HL-60/S4 treated with retinoic acid at 250 ng/mL for 4 days and 3 days (cell line): ENCODE measurements around the gene AQP12A.
"Not testable (repeated sequence)": the region's sequence is repeated elsewhere in the genome, so short reads cannot be mapped to it uniquely, and the experiment has no call there.

ENCODE experiments used
- in situ Hi-C: fragments of 300-500 bp; cut with MboI; formaldehyde crosslinking; loops from 2 replicates; pipeline ENCODE4 v1.7.0; 2022; ENCODE audit warnings: low sequenced_read_pairs

The AQP12A gene

GRCh38 chr2:240687741-240688552, 3.7 kb upstream of the AQP12A start:
- in situ Hi-C loops: no loop called here

DNA sequence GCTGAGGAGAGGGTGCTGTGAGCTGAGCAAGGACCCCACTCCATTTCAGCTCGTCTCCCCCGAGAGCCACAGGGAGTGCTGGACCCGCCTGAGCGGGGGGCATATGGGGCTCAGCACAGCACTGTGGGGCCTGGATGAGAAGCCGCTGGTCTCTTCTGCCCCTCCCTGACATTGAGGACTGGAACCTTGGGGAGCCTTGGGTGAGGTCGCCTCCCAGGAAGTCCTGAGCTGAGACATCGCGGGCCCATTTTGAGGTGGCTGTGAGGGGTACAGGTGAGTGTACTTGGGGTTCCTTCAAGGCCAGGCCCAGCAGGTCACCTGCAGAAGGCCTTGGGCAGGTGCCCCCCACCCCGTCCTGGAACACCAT, 3.1 kb upstream of the AQP12A start:
- in situ Hi-C loops: no loop called here

GRCh38 chr2:240689975-240690374, 1.7 kb upstream of the AQP12A start:
- in situ Hi-C loops: no loop called here

DNA sequence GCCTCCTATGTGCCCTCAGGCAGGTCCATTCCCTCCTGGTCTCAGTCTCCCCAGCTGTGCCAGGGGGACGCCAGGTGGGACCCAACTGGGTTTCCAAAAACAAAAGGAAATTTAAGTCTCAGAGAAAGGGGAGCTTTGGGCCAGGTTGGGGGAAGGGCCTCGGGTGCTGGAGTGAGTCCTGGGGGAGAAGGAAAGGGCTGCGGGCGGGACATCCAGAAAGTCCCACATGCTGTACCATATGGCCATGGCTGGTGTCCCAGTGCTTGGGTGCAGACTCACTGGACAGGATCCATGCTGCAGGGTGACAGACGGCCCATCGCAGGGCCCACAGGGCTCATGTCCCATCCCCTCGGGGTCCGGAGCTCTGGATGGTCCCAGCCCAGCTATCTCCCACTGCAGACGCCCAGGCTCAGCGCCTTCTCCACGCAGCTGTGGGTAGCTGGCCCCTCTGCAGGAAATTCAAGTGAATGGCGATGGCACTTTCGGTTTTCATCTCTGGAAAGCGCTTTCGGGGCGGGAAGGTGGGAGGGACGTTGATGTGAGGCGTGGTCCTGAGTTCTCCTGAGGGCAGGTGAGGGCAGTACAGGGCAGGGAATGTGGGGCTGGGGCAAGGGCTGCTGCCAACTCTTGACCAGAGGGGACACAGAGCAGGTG, 1.1 kb upstream of the AQP12A start:
- in situ Hi-C loops: not testable (repeated sequence)

DNA sequence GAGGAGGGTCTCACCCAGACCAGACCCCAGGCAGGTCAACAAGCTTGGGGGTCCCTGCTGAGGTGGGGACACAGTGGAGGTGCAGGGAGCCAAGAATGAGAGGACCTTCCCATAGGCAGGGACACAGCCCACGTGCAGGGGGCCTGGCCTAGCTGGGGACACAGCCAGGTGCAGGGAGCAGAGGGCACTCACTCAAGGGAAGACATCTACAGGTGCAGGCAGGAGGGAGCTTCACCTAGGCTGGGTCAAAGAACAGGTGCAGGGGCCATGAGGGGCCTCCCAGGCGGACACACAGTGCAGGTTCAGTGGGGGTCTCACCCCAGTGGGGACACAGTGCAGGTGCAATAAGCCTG, 615 bp upstream of the AQP12A start:
- in situ Hi-C loops: not testable (repeated sequence)

DNA sequence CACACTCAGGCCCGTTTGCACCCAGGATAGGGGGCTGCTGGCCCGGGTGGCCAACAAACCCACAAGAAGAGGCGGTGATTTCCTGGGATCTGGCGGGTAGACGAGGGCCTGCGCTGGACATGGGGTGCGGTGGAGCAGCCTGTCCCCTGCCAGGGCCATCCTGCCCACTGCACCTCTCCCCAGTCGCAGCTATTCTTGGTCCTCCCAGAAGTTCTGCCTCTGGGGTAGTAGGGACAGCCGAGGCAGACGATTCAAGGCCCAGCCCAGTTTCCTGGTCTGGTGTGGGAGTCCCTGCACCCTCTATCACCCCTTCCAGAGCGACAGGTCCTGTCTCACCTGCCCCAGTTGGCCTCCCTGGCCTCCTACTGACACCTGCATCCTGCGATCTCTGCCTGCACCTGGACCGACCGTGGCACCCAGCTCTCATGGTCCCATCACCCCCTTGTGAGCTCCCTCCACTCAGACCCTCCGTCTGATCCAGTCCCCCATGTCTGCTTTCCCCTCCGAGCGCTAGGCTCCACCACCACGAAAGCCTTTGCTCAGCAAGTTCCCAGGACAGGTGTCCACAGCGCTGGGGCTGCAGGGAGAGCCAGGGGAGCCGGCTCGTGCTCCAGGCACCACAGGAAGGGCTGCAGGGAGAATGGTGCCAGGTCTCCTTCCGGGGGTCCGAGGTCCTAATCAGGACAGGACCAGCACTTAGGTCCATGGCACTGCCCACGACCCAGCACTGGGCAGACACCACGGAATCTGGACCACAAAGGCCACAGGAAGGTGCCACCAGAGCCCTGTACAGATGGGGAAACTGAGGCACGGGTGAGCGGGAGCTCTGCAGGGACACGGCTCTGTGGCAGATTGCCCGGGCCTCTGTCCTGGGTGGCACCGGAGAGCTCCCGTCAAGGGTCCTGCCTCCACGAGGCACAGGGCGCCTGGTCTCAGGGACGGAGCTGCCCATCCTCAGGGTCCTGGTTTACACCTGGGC, 1.2 kb downstream of the AQP12A start:
- in situ Hi-C loops: not testable (repeated sequence)

DNA sequence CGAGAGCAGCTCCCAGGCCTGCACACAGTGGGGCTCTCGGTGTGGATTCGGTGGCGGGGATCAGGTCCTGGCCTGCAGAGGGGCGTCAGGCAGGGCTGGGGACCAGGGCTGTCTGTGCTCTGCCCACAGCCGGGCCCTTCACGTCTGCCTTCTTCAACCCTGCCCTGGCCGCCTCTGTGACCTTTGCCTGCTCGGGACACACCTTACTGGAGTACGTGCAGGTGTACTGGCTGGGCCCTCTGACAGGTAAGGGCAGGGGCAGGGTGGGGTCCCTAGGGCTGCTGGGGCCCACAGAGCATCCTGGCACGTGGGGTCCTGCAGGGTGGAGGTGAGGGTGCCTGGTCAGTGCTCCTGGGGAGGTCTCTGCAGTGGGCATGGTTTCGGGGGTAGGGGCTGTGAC, 2.6 kb downstream of the AQP12A start:
- in situ Hi-C loops: not testable (repeated sequence)

GRCh38 chr2:240695593-240695992, 3.9 kb downstream of the AQP12A start:
- in situ Hi-C loops: not testable (repeated sequence)

DNA sequence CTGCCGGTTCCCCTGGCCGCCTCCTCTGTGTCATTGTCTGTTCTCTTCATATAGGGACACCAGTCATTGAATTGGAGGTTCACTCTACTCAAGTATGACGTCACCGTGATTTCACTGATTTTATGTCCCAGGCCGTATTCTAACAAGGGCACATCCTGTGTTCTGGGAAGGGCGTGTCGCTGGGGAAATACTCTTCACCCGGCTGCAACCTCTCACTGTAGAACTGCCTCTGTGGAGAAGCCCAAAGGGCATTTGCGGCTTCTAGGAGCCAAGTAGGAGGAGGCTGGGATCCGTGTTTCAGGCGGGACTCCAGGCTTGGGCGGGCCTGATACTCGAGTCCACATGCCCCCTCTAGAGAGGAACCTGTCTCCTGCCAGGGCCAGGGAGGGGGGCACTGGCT, 4.8 kb downstream of the AQP12A start:
- in situ Hi-C loops: not testable (repeated sequence)

DNA sequence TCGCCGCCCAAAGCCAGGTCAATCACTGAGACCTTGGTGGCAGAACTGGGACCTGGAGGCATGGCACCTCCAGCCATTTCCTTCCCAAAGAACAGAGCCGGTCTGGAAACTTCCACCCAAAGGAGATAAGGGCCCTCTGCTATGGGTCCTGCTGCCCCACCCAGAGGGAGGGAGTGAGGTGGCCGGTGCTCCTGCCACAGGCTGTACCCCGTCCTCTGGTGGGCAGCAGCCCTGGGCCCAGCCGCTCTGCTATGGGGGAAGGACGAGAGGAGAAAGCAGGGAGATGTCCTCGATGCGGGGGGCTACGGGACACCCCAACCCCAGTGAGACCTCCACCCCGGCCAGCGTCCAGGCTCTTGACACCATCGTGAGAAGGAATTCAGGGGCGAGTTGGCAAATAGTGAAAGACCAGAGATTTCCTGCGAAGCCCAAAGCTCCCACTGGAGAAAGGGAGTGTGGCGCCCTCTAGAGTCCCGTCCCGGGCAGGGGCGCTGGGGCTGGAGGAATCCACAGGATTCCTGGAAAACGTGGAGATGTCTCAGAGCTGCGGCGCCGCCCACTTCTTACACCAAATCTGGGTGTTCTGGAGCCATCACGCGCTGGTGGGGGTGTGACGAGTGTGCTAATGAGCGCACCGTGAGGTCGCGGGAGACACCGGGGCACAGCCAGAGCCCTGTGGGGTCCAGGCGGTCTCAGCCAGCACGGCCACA, 7.3 kb downstream of the AQP12A start:
- in situ Hi-C loops: not testable (repeated sequence)

GRCh38 chr2:240699835-240700234, 8.2 kb downstream of the AQP12A start:
- in situ Hi-C loops: loop anchor here (10.0 kb wide), 1 partner anchor 85 kb away; no protein-coding TSS in a partner anchor

DNA sequence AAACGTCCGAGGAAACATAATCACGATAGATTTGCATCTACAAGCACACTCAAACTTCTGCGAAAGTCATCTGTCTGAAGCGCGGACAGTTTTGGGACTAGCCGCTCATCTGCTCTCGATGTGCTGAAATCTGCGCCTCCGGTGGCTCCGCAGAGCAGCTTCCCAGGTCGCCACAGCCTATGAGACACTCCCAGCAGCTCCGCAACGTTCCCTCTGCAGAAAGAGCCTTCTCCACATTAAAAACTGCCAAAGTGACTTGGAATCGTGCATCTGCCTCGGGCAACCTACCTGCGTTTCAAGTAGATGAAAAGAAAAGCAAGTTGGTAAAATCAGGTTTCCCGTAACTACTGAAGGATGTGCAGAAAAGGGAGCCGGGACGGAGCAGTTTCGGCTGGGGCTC, 8.9 kb downstream of the AQP12A start:
- in situ Hi-C loops: loop anchor here (10.0 kb wide), 1 partner anchor 86 kb away; no protein-coding TSS in a partner anchor

DNA sequence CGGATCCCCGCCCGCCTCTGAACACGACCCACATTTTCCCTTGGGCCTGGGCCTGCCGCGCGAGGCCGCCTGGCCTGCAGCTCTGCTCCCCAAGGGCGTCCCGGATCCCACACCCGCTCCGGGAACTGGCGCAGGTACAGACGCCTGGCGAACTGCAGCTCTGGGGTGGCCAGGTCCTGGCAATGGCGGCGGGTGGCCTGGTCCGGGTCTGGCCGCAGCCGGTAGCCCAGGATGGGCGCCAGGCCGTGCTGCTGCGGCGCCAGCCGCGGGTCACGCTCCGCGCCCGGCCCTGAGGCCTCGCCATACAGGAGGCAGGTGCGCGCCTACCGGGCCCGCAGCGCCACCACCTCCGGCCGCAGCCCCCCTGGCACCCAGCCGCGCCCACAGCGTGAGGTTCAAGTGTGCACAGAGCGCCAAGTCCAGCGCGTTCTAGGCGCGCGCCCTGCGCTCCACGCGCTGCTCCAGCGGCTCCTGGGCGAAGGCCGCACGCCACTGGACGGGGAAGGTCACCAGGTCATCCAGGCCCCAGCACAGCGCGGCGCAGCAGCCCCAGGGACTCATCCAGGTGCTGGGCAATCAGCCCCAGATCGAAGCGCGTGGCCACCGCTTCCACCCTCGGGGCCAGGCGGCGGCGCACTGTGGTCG, 9.5 kb downstream of the AQP12A start:
- in situ Hi-C loops: loop anchor here (10.0 kb wide), 1 partner anchor 86 kb away; no protein-coding TSS in a partner anchor

DNA sequence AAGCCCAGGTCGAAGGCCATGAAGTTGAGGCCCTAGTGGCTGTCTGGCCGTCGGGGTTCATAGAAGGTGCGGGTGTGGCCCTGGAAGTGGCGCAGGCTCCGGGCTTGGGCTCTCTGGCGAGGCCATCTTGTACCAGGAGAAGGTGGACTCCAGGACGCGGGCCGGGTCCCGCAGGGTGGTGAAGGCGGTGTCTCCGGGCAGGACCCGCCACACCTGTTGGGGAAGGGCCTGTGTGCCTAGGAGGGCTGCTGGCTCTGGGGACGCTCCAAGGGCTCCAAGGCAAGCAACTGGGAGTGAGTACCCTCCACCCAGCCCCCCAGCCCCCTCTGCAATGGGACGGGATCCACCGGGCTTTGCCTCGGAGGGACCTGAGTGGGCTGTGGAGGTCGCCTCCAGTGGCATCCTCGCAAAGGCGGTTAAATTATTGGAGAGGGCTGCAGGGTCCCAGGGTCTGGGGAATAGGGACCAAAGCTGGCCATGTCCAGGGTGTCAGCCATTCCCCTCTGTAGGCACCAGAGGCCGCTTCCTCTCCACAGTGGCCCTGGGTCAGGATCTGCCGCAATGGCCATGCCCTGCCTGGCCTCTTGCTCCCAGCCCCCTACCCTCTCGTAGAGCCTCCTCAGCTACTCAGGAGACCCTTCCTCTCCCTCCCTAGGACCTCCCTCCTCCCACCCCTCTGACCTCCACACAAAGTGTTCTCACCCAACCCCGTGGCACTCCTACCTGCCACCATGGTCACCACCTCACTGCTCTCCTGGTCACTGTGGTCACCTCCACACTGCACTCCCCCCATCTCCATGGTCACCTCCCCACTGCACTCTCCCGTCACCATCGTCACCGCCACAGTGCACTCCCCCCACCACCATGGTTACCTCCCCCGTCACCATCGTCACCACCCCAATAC, 10.3 kb downstream of the AQP12A start:
- in situ Hi-C loops: loop anchor here (10.0 kb wide), 1 partner anchor 87 kb away; no protein-coding TSS in a partner anchor

DNA sequence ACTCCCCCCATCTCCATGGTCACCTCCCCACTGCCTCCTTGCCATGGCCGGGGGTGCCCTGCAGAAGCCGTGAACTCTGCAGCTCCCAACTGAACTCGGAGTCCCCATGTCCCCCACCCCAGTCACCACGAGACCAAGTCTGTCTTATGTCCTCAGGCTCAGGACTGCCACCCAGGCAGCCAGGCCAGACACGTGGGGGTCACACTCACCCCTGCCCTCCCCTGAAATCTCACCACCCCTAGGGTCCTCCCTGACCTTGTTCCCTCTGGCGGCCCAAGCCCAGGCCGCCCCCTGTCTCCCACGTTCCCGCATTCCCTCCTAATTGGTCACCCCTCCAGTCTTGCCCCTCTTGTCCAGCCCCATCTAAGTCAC, 11.0 kb downstream of the AQP12A start:
- in situ Hi-C loops: loop anchor here (10.0 kb wide), 1 partner anchor 88 kb away; no protein-coding TSS in a partner anchor

DNA sequence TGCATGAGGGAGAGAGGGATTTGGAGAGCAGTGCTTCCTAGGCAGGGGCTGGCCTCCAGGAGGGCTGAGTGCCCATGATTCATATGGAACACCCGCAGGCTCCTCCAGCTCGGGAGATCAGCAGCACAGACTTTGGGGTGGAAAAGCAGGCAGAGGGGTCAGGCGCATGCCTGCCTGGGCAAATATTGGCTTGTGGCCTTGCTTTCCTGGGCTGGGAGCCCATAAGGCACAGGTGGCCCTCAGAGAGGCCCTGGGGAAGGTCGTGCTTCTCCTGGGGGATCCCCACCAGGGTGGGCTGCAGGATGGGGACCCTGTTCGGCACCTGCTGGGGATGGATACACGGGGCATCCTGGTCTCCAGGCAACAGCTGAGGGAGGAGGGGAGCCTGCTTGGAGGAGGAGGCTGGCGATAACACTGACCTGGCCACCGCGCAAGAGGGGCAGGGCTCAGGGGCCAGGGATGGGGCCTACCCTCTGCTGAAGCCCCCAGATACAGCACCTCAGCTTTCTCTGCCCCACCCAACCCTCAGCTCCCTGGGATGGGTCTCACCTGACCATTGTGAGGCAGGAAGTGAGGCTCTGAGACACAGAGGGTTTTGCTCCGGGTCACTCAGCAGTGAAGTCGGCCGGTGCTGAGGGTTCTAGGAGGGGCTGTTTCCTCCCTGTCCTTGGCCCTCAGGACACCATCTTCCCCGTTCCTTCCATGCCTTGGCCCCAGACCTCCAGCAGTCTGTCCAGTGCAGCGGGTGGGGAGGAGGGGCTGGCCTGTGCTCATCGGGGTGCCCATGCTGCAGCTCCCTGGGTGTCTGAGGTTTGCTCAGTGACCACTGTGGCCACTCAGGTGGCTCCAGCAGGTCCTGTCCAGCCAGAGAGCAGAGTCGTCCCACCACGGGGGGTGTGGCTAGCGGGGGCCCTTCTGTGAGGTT, 12.0 kb downstream of the AQP12A start:
- in situ Hi-C loops: loop anchor here (10.0 kb wide), 1 partner anchor 89 kb away; no protein-coding TSS in a partner anchor

GRCh38 chr2:240704651-240705050, 13.0 kb downstream of the AQP12A start:
- in situ Hi-C loops: loop anchor here (10.0 kb wide), 1 partner anchor 90 kb away; no protein-coding TSS in a partner anchor
